GM19240 (cell line): Measurements from ENCODE around the gene PSME1.

Experiments
- DNase-seq: peaks from one replicate; pipeline ENCODE4 v3.0.0; 2011; ENCODE audit warnings: low spot score; ENCODE audit not compliant: insufficient read length

Gene PSME1

GRCh38 chr14:24171422-24172260, 35.6 kb downstream of the PSME1 start, which contains the start of gene REC8:
TSS of gene REC8 (plus strand) at chr14:24172080. CDS start at chr14:24172553, 473 bp downstream.
- peak; percentile 95 for DNase-seq

- no peak for DNase-seq
Measured at GRCh38 chr14:24172261-24172860, 36.4 kb downstream of the PSME1 start.

- no peak for DNase-seq
Measured at GRCh38 chr14:24172871-24173281, 36.9 kb downstream of the PSME1 start.

GRCh38 chr14:24176599-24176998, 40.6 kb downstream of the PSME1 start:
- DNase-seq, result no peak

- DNase-seq, result no peak
Measured at GRCh38 chr14:24177041-24177825, 41.2 kb downstream of the PSME1 start.

- no peak for DNase-seq
Measured at GRCh38 chr14:24177891-24178290, 41.9 kb downstream of the PSME1 start.

- DNase-seq, result no peak
Measured at GRCh38 chr14:24178399-24179178, 42.6 kb downstream of the PSME1 start.

GRCh38 chr14:24179294-24179960, 43.4 kb downstream of the PSME1 start:
- DNase-seq, result no peak

- no peak for DNase-seq
Measured at GRCh38 chr14:24179961-24180796, 44.2 kb downstream of the PSME1 start.

- no peak for DNase-seq
Measured at GRCh38 chr14:24181371-24182077, 45.5 kb downstream of the PSME1 start.

GRCh38 chr14:24182110-24182882, 46.3 kb downstream of the PSME1 start:
- DNase-seq, result no peak

- DNase-seq, result no peak
Measured at GRCh38 chr14:24183014-24183481, 47.1 kb downstream of the PSME1 start.

GRCh38 chr14:24184104-24184970, 48.3 kb downstream of the PSME1 start:
- DNase-seq, result no peak

- DNase-seq, result no peak
Measured at GRCh38 chr14:24185026-24185425, 49.0 kb downstream of the PSME1 start.

GRCh38 chr14:24185741-24186140, 49.7 kb downstream of the PSME1 start:
- no peak for DNase-seq

GRCh38 chr14:24186831-24187538, 51.0 kb downstream of the PSME1 start:
- DNase-seq, result no peak

GRCh38 chr14:24187539-24187915, 51.5 kb downstream of the PSME1 start:
- no peak for DNase-seq
